Ovary (tissue), 9 donors: ENCODE measurements around the gene PIK3R6. TPM values are rescaled to one million over a fixed set of nuclear protein-coding genes. Genes with fewer than 3 reads are reported as not detected.

ENCODE experiments used
- DNase-seq, 5 donors: peaks; one replicate each; pipeline ENCODE4 v3.0.0-alpha.2; 2019 to 2020
- H3K27ac ChIP-seq, 2 donors: fragments of 200-600 bp; one replicate each; pipeline versions ENCODE4 v1.5.1 to v1.8.0; 2019 to 2022
- H3K27me3 ChIP-seq: fragments of 200-600 bp; one replicate; pipeline ENCODE4 v1.8.0; 2022
- H3K36me3 ChIP-seq: fragments of 200-600 bp; sonication (generic); one replicate; pipeline ENCODE4 v1.5.1; 2019
- H3K4me1 ChIP-seq: one replicate; pipeline ENCODE4 v1.8.1; 2013; ENCODE audit warnings: mild to moderate bottlenecking, moderate library complexity; ENCODE audit not compliant: insufficient read depth
- H3K4me3 ChIP-seq: fragments of 200-600 bp; sonication (generic); one replicate; pipeline ENCODE4 v1.5.1; 2017
- H3K9me3 ChIP-seq, 2 donors: fragments of 200-600 bp in 1 of 2; sonication (generic) in 1 of 2; one replicate each; pipeline versions ENCODE4 v1.5.1 to v1.8.1; 2013 to 2019; ENCODE audit warnings: mild to moderate bottlenecking in 1 of 2, moderate library complexity in 1 of 2
- EP300 ChIP-seq: sonication (generic); formaldehyde crosslinking; IDR thresholded peaks from one replicate; pipeline ENCODE4 v1.6.1; 2017; ENCODE audit warnings: antibody characterized with exemption
- POLR2A ChIP-seq: fragments of 450-650 bp; IDR thresholded peaks from one replicate; pipeline ENCODE4 v1.6.1; 2017; ENCODE audit warnings: antibody characterized with exemption, mild to moderate bottlenecking, moderate library complexity
- WGBS, 3 donors: extraction: QIAGEN DNeasy Blood & Tissue Kit in 1 of 3; methylation state at CpG; one replicate each; pipeline versions ENCODE4 v1.1.5 to v1.1.7; 2013 to 2017; 5-methylcytosine and 5-hydroxymethylcytosine counted together
- intact Hi-C, 4 donors: fragments of 100-400 bp; cut with DNase I; formaldehyde crosslinking; loops; one replicate each; pipeline versions ENCODE4 v1.11.0 to v1.15.1; 2022 to 2023
- polyA plus RNA-seq, 2 donors: library from polyadenylated mRNA; stranded (reverse); fragments of 200-250 nt in 1 of 2; fragments of 350-450 nt in 1 of 2; fragmentation: Illumina TruSeq in 1 of 2; extraction: RNeasy Lipid Tissue Mini Kit (QIAGEN cat#74804) in 1 of 2; gene quantifications; one replicate each; pipeline ENCODE4 v1.2.3, GENCODE V29; 2013 to 2014
- total RNA-seq, 7 donors: library from RNA; depleted of rRNA in 2 of 7; stranded (reverse); fragments of >200 nt in 2 of 7; fragmentation: NEBNext Ultra II Directional in 3 of 7; extraction: Animal tissue kit (Norgen Biotek cat#: 25700) in 3 of 7; gene quantifications; one replicate each; pipeline versions ENCODE4 v1.1.0 to v1.2.4, GENCODE V29; 2016 to 2023
- TF ChIP-seq, protein P1 (sequence below), 3 donors: fragments of 450-650 bp in 2 of 3; fragments of 200-600 bp in 1 of 3; IDR thresholded peaks; one replicate each; pipeline versions ENCODE4 v1.5.1 to v1.8.0; 2016 to 2022; ENCODE audit warnings: antibody characterized with exemption in 3 of 3, mild to moderate bottlenecking in 1 of 3
- donor health status: DM: no; HTN: no; CAD: no; lungs with moderate emphysema.
- donor health status: DM: no; HTN: no; CAD: no.
- donor health status: Bipolar disorder and iron deficiency.
- donor health status: DM: yes; HTN: yes; CAD: no.
- donor health status: DM: no; HTN: no; CAD: no.
- donor health status: DM: yes; HTN: yes; CAD: no.

The PIK3R6 gene
- total and polyA plus RNA-seq, 9 donors = 0.12 to 0.93 (median 0.23) TPM

DNA sequence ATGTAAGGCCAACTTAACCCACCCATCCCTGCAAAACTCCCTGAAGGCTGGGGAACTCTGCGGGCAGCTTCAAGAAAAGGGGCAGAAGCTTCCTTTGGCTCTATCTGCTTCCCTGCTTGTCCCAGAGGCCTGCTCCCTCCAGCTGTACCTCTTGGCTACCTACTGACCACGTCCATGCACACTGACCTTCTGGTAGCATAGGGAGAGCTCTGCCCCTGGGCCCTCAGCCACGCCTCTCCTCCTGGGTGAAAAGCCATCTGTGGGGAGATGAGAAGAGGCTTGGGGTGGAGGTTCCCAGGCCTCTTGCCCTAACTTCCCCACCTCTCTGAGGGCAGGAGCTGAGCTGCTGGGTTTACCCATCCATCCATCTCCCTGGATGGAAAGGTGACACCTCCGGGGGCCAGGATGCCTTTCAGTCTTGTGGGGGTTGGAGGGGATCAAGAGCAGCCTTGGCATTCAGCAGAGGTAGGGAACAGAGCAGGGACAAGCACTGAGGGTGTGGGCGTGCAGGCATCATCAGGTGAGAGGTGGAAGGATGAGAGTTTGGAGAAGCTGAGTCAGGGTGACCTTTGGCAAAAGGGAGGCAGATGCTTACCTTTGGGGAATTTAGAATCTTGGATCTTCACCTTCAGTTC, 45.0 kb downstream of the PIK3R6 start:
- no peak overlapping the region for H3K27ac ChIP-seq
- H3K4me3 ChIP-seq = no peak overlapping the region
- no peaks in the 10 kb centered on the region for H3K9me3 ChIP-seq
- H3K27me3 ChIP-seq = no peaks in the 10 kb centered on the region
- DNase-seq = no peak
- 73 to 81% (median 74%) methylated on average over 5 of the region's 5 CpGs for WGBS, 3 donors
- H3K36me3 ChIP-seq = no peaks in the 10 kb centered on the region
- TF ChIP-seq, protein P1, sequence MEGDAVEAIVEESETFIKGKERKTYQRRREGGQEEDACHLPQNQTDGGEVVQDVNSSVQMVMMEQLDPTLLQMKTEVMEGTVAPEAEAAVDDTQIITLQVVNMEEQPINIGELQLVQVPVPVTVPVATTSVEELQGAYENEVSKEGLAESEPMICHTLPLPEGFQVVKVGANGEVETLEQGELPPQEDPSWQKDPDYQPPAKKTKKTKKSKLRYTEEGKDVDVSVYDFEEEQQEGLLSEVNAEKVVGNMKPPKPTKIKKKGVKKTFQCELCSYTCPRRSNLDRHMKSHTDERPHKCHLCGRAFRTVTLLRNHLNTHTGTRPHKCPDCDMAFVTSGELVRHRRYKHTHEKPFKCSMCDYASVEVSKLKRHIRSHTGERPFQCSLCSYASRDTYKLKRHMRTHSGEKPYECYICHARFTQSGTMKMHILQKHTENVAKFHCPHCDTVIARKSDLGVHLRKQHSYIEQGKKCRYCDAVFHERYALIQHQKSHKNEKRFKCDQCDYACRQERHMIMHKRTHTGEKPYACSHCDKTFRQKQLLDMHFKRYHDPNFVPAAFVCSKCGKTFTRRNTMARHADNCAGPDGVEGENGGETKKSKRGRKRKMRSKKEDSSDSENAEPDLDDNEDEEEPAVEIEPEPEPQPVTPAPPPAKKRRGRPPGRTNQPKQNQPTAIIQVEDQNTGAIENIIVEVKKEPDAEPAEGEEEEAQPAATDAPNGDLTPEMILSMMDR (IDR thresholded peaks at IDR 0.05) = no peak
- no peak for TF ChIP-seq POLR2A
- intact Hi-C loops = no loop called here
- no peaks in the 10 kb centered on the region for H3K4me1 ChIP-seq

DNA sequence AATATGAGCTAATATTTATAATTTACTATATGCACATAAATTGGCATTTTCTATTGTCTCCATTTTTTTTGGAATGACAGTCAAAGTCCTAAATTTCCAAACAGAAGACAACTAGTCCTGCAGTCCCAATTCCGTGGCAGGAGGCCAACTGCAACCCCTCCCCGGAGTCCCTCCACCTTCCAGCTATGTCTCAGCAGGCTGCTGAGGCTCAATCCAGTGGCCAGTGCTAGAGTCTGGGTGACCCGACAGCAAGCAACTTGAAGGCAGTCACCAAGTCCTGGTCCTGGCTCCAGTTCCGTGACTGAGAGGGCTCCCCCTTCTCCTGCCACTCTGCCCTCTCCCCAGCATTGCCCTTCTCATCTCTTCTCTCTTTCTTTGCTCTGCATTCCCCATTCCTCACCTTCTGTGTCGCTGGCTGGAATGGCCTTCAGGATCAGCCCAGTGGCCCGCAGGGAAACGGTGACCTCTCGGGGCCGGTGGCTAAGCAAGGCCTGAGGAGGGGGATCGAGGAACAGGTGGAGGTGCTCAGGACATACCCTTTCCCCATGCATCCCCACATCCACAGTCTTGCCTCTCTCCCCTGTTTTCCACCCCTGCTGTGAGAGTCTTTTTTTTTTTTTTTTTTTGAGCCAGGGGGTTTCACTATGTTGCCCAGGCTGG, 45.9 kb downstream of the PIK3R6 start:
- Histone ChIP-seq H3K27me3 (no peaks in the 10 kb centered on the region), H3K4me3 (no peak overlapping the region), H3K27ac (no peak overlapping the region), H3K9me3 (no peaks in the 10 kb centered on the region), H3K4me1 (no peaks in the 10 kb centered on the region), H3K36me3 (no peaks in the 10 kb centered on the region)
- TF ChIP-seq EP300 (no peak), POLR2A (no peak)
- TF ChIP-seq, protein P1 (IDR thresholded peaks at IDR 0.05) = no peak
- WGBS, 3 donors = 77 to 83% (median 82%) methylated on average over 10 of the region's 10 CpGs
- no peak for DNase-seq
- intact Hi-C loops = no loop called here

DNA sequence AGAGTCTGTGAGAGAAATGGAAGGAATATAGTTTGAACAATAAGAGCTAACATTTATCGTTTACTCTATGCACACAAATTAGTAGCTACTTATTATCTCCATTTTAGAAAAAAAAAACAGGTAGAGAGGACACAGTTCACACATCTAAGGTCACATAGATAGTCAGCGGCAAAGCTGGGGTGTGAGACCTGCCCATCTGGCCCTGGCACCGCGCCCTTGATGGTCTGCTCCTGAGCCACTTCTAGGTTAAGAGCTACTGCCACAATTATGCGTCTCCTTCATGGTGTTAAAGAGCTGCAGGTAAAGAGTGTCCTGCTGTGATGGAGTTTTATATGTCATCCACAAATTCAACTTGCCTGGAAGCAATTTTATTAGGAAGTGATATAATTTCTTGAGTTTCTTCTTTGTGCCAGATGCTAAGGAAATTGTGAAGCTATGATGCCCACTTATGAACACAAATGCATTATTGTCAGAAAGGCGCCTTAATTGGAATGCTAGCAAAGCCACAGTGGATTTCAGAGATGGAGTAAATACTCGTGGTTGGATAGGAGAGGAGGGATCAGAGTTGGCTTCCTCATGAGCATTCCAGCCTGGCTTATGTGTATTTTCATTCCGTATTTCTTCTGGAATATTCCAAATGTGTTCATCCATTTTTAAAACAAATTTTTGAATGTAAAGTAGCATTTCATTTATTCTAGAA, 47.0 kb downstream of the PIK3R6 start:
- intact Hi-C loops = no loop called here
- H3K36me3 ChIP-seq = no peaks in the 10 kb centered on the region
- H3K4me1 ChIP-seq = no peaks in the 10 kb centered on the region
- H3K4me3 ChIP-seq = no peak overlapping the region
- no peaks in the 10 kb centered on the region for H3K27me3 ChIP-seq
- H3K27ac ChIP-seq = no peak overlapping the region
- DNase-seq = no peak
- no peaks in the 10 kb centered on the region for H3K9me3 ChIP-seq
- TF ChIP-seq, protein P1 (IDR thresholded peaks at IDR 0.05) = no peak
- TF ChIP-seq POLR2A (no peak), EP300 (no peak)
- 63 to 76% (median 68%) methylated on average over 8 of the region's 8 CpGs for WGBS, 3 donors

DNA sequence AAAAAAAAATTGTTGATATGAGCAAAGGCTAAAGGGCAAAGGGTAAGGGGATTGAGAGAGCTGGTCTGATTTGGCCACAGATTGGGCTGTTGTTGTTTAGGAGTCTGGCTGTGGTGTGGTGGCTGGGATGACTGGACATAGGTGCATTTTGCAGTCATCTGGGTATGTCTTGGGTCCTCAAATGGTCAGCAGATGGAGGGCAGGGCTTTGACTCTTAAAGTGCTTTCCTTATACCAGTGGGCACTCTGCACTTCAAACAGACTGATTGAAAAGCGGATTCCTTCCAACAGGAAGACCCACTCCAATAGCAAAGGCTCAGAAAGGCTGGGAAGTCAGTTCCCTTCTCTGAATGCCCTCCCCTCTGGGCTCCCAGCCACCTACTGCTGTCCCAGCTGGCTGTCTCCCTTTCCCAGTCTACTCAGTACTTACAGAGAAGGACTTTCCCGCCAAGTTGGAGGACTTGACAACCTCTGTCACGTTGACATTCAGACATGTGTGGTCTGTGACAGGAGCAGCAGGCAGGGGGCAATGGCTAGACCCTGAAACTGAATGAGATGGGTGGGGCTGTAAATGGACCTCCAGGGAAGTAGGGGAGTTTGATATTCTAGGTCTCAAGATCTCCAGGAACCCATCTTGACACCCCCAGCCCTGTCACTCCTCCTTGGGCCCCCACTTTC, 48.7 kb downstream of the PIK3R6 start:
- H3K27me3 ChIP-seq = no peaks in the 10 kb centered on the region
- no peak for DNase-seq
- TF ChIP-seq POLR2A = no peak
- no peak for TF ChIP-seq EP300

More for the DNA sequence above, 48.7 kb downstream of the PIK3R6 start:
- Histone ChIP-seq H3K27ac (no peak overlapping the region), H3K4me1 (no peaks in the 10 kb centered on the region), H3K4me3 (no peak overlapping the region), H3K36me3 (no peaks in the 10 kb centered on the region), H3K9me3 (no peaks in the 10 kb centered on the region)
- intact Hi-C loops = no loop called here
- WGBS, 3 donors = 45 to 49% (median 49%) methylated on average over 3 of the region's 3 CpGs
